IMR-90 (cell line): Measurements from ENCODE around the gene CASZ1. TPM values are rescaled to one million over a fixed set of nuclear protein-coding genes. Genes with fewer than 3 reads are reported as not detected.

Experiments
- ATAC-seq: fragments of 200-7000 bp; cut with Tn5 transposase; 2 replicates; pipeline ENCODE4 v1.9.1; 2020; ENCODE audit warnings: low read depth, mild to moderate bottlenecking, moderate library complexity
- BruUV-seq: library from RNA; stranded (reverse); fragments of 400-500 nt; replicated peaks from 2 replicates; lab custom pipeline; 2021; lab: Mats Ljungman, UMichigan
- CTCF ChIA-PET: fragments of 300-600 bp; formaldehyde crosslinking; extraction: SDS; loops from one replicate; lab custom pipeline; 2021; ENCODE audit warnings: antibody characterized with exemption; lab: Yijun Ruan, JAX
- POLR2A ChIA-PET: fragments of 300-600 bp; sonication (Branson Sonifier 250); formaldehyde crosslinking; loops from one replicate; lab custom pipeline; 2022; ENCODE audit warnings: antibody characterized with exemption; ENCODE audit not compliant: unreplicated experiment; lab: Charles Lee
- DNase-seq: peaks from one replicate; pipeline ENCODE4 v3.0.0; 2013
- H2AFZ ChIP-seq: replicated peaks from 2 replicates; pipeline ENCODE3; 2013; ENCODE audit warnings: low read length, mild to moderate bottlenecking; ENCODE audit not compliant: poor library complexity
- H2AK5ac ChIP-seq: 2 replicates; pipeline ENCODE4 v1.6.1; 2013; ENCODE audit warnings: low read depth, low read length, inconsistent platforms
- H2AK9ac ChIP-seq: replicated peaks from 2 replicates; pipeline ENCODE3; 2013; ENCODE audit warnings: mild to moderate bottlenecking, low read depth, low read length, moderate library complexity; ENCODE audit not compliant: poor library complexity
- H2BK120ac ChIP-seq: 2 replicates; pipeline ENCODE4 v1.6.1; 2013; ENCODE audit warnings: low read depth, low read length, inconsistent platforms
- H2BK15ac ChIP-seq: 3 replicates; pipeline ENCODE4 v1.6.1; 2013; ENCODE audit warnings: low read depth, low read length, inconsistent platforms
- H2BK20ac ChIP-seq: 2 replicates; pipeline ENCODE4 v1.6.1; 2013; ENCODE audit warnings: low read depth, mild to moderate bottlenecking, inconsistent platforms, low read length, moderate library complexity
- H2BK5ac ChIP-seq: 2 replicates; pipeline ENCODE4 v1.6.1; 2013; ENCODE audit warnings: mild to moderate bottlenecking, low read depth, low read length, inconsistent platforms; ENCODE audit not compliant: poor library complexity, severe bottlenecking
- H3K14ac ChIP-seq: replicated peaks from 2 replicates; pipeline ENCODE4 v1.6.1; 2013; ENCODE audit warnings: low read depth, low read length, inconsistent platforms
- H3K18ac ChIP-seq: 2 replicates; pipeline ENCODE4 v1.6.1; 2013; ENCODE audit warnings: low read depth, low read length, control low read depth
- H3K23ac ChIP-seq: 2 replicates; pipeline ENCODE4 v1.6.1; 2013; ENCODE audit warnings: low read depth, low read length, inconsistent platforms
- H3K27ac ChIP-seq: 2 replicates; pipeline ENCODE4 v1.5.1; 2013; ENCODE audit warnings: mild to moderate bottlenecking, control low read depth, low read length; ENCODE audit not compliant: insufficient read depth
- H3K27me3 ChIP-seq: 2 replicates; pipeline ENCODE4 v1.6.1; 2013; ENCODE audit warnings: low read length; ENCODE audit not compliant: control insufficient read depth, insufficient read depth
- H3K36me3 ChIP-seq: 2 replicates; pipeline ENCODE4 v1.6.1; 2013; ENCODE audit warnings: low read length, mixed read lengths; ENCODE audit not compliant: control insufficient read depth, insufficient read depth
- H3K4ac ChIP-seq: 2 replicates; pipeline ENCODE4 v1.6.1; 2013; ENCODE audit warnings: low read depth, low read length, inconsistent platforms
- H3K4me1 ChIP-seq: 2 replicates; pipeline ENCODE4 v1.6.1; 2013; ENCODE audit warnings: low read length, mixed read lengths; ENCODE audit not compliant: control insufficient read depth, insufficient read depth
- H3K4me2 ChIP-seq: 2 replicates; pipeline ENCODE4 v1.6.1; 2013; ENCODE audit warnings: low read depth, mild to moderate bottlenecking, control low read depth, low read length, moderate library complexity
- H3K4me3 ChIP-seq: 2 replicates; pipeline ENCODE4 v1.5.1; 2013; ENCODE audit warnings: low read depth, mild to moderate bottlenecking, control low read depth, low read length, moderate library complexity; ENCODE audit not compliant: insufficient read depth
- H3K56ac ChIP-seq: 2 replicates; pipeline ENCODE4 v1.6.1; 2013; ENCODE audit warnings: low read length, inconsistent platforms; ENCODE audit not compliant: insufficient read depth; ENCODE audit errors: extremely low read depth
- H3K79me1 ChIP-seq, 2 experiments: 2 replicates each; pipeline ENCODE4 v1.6.1; 2013; ENCODE audit warnings: low read length in 2 of 2, inconsistent platforms in 1 of 2, low read depth in 1 of 2
- H3K9ac ChIP-seq: 2 replicates; pipeline ENCODE4 v1.6.1; 2013; ENCODE audit warnings: low read depth, low read length, control low read depth
- H3K9me1 ChIP-seq: 2 replicates; pipeline ENCODE4 v1.6.1; 2013; ENCODE audit warnings: low read length, inconsistent platforms; ENCODE audit not compliant: insufficient read depth
- H3K9me3 ChIP-seq: 2 replicates; pipeline ENCODE4 v1.6.1; 2013; ENCODE audit warnings: low read length; ENCODE audit not compliant: control insufficient read depth, insufficient read depth
- H4K20me1 ChIP-seq: 2 replicates; pipeline ENCODE4 v1.6.1; 2013; ENCODE audit warnings: low read length, inconsistent platforms; ENCODE audit not compliant: insufficient read depth
- H4K5ac ChIP-seq: 2 replicates; pipeline ENCODE4 v1.6.1; 2013; ENCODE audit warnings: mild to moderate bottlenecking, low read depth, low read length, control low read depth
- H4K8ac ChIP-seq, 2 experiments: 2 replicates each; pipeline ENCODE4 v1.6.1; 2013; ENCODE audit warnings: low read depth in 2 of 2, low read length in 2 of 2, control low read depth in 1 of 2, inconsistent platforms in 1 of 2
- H4K91ac ChIP-seq: 2 replicates; pipeline ENCODE4 v1.6.1; 2013; ENCODE audit warnings: low read depth, low read length, inconsistent platforms; ENCODE audit not compliant: insufficient read depth
- BHLHE40 ChIP-seq: fragments of 150-350 bp; IDR thresholded peaks from 2 replicates; pipeline ENCODE4 v1.6.1; 2016; ENCODE audit warnings: mild to moderate bottlenecking, low read depth, low read length
- CEBPB ChIP-seq: IDR thresholded peaks from 2 replicates; pipeline ENCODE4 v1.6.1; 2012; ENCODE audit warnings: low read depth, low read length, improper control_type of control experiment
- CHD1 ChIP-seq: IDR thresholded peaks from 2 replicates; pipeline ENCODE4 v1.6.1; 2012; ENCODE audit warnings: low read depth, low read length, improper control_type of control experiment
- CTCF ChIP-seq: conservative IDR thresholded peaks from 2 replicates; pipeline ENCODE4 v1.5.1; 2012; ENCODE audit warnings: mild to moderate bottlenecking, low read depth, low read length, improper control_type of control experiment
- FOS ChIP-seq: fragments of 150-350 bp; IDR thresholded peaks from 2 replicates; pipeline ENCODE4 v1.6.1; 2016; ENCODE audit warnings: low read depth, low read length
- MAFK ChIP-seq: IDR thresholded peaks from 2 replicates; pipeline ENCODE4 v1.6.1; 2012; ENCODE audit warnings: low read depth, low read length, improper control_type of control experiment
- MAZ ChIP-seq: IDR thresholded peaks from 2 replicates; pipeline ENCODE4 v1.6.1; 2012; ENCODE audit warnings: low read depth, mild to moderate bottlenecking, low read length, improper control_type of control experiment, moderate library complexity, borderline replicate concordance
- MXI1 ChIP-seq: IDR thresholded peaks from 2 replicates; pipeline ENCODE4 v1.6.1; 2012; ENCODE audit warnings: low read depth, mild to moderate bottlenecking, low read length, moderate library complexity, borderline replicate concordance
- NFE2L2 ChIP-seq: fragments of 150-350 bp; IDR thresholded peaks from 2 replicates; pipeline ENCODE4 v1.6.1; 2016; ENCODE audit warnings: low read depth, mild to moderate bottlenecking, low read length
- POLR2A ChIP-seq: IDR thresholded peaks from 2 replicates; pipeline ENCODE4 v1.6.1; 2012; ENCODE audit warnings: mild to moderate bottlenecking, low read depth, low read length
- RAD21 ChIP-seq: IDR thresholded peaks from 2 replicates; pipeline ENCODE4 v1.6.1; 2012; ENCODE audit warnings: low read length, improper control_type of control experiment
- RCOR1 ChIP-seq: IDR thresholded peaks from 2 replicates; pipeline ENCODE4 v1.6.1; 2012; ENCODE audit warnings: mild to moderate bottlenecking, low read length, improper control_type of control experiment; ENCODE audit not compliant: insufficient replicate concordance
- RFX5 ChIP-seq: IDR thresholded peaks from 2 replicates; pipeline ENCODE4 v1.8.0; 2012; ENCODE audit warnings: low read depth, mild to moderate bottlenecking, low read length, moderate library complexity
- SMC3 ChIP-seq: fragments of 150-350 bp; IDR thresholded peaks from 2 replicates; pipeline ENCODE4 v1.6.1; 2016; ENCODE audit warnings: low read depth, mild to moderate bottlenecking, antibody characterized with exemption, low read length, moderate library complexity
- WGBS, 2 experiments: methylation state at CpG; one replicate each; pipeline versions ENCODE4 v1.1.5 to v1.1.7; 2013; ENCODE audit warnings: missing lambda C conversion rate in 2 of 2; ENCODE audit not compliant: insufficient read length in 1 of 2; ENCODE audit errors: extremely low coverage in 2 of 2; 5-methylcytosine and 5-hydroxymethylcytosine counted together
- dilution Hi-C: fragments of 300-500 bp; cut with HindIII; formaldehyde crosslinking; loops from one replicate; pipeline ENCODE4 v1.14.3; 2018; ENCODE audit warnings: low sequenced_read_pairs; ENCODE audit not compliant: unreplicated experiment
- in situ Hi-C: fragments of 300-500 bp; cut with MboI; formaldehyde crosslinking; loops from 3 replicates; pipeline ENCODE4 v1.14.3; 2019; ENCODE audit warnings: low sequenced_read_pairs, inconsistent platforms, mixed read lengths
- intact Hi-C: fragments of 100-400 bp; cut with micrococcal nuclease; formaldehyde crosslinking; loops from 2 replicates; pipeline ENCODE4 v1.10.0; 2022
- polyA plus RNA-seq, 3 experiments: library from polyadenylated mRNA; depleted of rRNA; stranded (reverse); fragments of >200 nt; gene quantifications; 2 replicates each; pipeline ENCODE4 v1.2.3, GENCODE V29; 2012; ENCODE audit warnings: low replicate concordance in 1 of 3
- total RNA-seq: library from RNA; depleted of rRNA; stranded (reverse); fragments of >200 nt; gene quantifications from 2 replicates; pipeline ENCODE4 v1.2.3, GENCODE V29; 2012
- TF ChIP-seq, protein P1 (sequence below): fragments of 150-350 bp; IDR thresholded peaks from 2 replicates; pipeline ENCODE4 v1.6.1; 2017; ENCODE audit warnings: mild to moderate bottlenecking, antibody characterized with exemption, low read length, low read depth
- TF ChIP-seq, protein P2 (sequence below): fragments of 150-350 bp; IDR thresholded peaks from 2 replicates; pipeline ENCODE4 v1.6.1; 2016; ENCODE audit warnings: low read depth, mild to moderate bottlenecking, low read length, moderate library complexity, borderline replicate concordance

CASZ1 gene
- total and polyA plus RNA-seq, 2 of the 4 experiments (the other 2 are of a cell fraction) = 0.18 to 0.24 TPM

DNA sequence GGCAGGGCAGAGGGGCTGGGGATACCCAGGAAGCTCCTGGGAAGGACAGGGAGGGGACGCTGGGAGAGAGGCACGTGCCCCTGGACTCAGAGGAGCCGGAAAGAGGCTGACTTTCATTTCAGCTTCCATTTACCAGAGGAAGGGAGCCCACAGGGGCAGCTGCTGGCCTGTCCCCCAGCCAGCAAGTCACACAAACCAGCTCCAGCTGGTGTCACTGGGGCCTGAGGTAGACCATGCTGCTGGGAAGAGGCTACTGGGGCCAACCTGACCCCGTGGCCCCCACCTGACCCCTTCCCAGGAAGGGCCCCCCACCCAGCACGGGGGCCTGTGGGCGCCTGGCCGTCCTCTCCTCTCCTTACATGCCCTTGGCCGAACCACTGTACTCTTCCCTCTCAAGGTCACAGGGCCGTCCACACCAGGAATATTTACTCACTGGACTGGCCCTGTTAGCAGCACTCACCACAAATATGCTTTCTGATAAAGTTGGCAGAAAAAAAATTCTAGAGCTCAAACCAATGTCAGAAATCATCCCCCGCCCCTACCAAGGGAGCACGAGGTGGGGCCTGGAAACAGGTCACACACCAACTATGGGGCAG, 110.5 kb downstream of the CASZ1 start:
- Histone ChIP-seq H3K9me3 (no peaks in the 10 kb centered on the region), H3K9me1 (no peaks in the 10 kb centered on the region), H3K56ac (no peak overlapping the region), H3K14ac (no peak overlapping the region), H4K91ac (no peak overlapping the region), H3K4me2 (no peak overlapping the region), H2AFZ (no peak overlapping the region), H3K27me3 (peaks cover 5% of the 10 kb centered on the region; the same call in 1 of the 2 replicates), H2BK5ac (no peak overlapping the region), H4K5ac (no peak overlapping the region), H3K4me3 (no peak overlapping the region), H3K23ac (no peak overlapping the region), H3K79me1 (no peaks in the 10 kb centered on the region), H3K27ac (no peak overlapping the region), H2BK15ac (no peak overlapping the region), H2BK20ac (no peak overlapping the region), H2BK120ac (no peak overlapping the region), H4K20me1 (no peaks in the 10 kb centered on the region), H2AK9ac (no peak overlapping the region), H3K18ac (no peak overlapping the region), H3K4me1 (peaks cover 11% of the 10 kb centered on the region; the same call in 1 of the 2 replicates), H3K36me3 (no peaks in the 10 kb centered on the region), H3K9ac (no peak overlapping the region), H2AK5ac (no peak overlapping the region), H3K4ac (no peak overlapping the region), H4K8ac (no peak overlapping the region)
- dilution Hi-C loops (no loop called here), intact Hi-C loops (no loop called here), in situ Hi-C loops (no loop called here)
- WGBS, 2 experiments = 80% methylated on average over 1 of the region's 11 CpGs; no CpG with 5 or more reads in 1 of the 2 experiments
- ATAC-seq (peak; percentile 73), DNase-seq (peak; percentile 16)
- TF ChIP-seq, protein P1, sequence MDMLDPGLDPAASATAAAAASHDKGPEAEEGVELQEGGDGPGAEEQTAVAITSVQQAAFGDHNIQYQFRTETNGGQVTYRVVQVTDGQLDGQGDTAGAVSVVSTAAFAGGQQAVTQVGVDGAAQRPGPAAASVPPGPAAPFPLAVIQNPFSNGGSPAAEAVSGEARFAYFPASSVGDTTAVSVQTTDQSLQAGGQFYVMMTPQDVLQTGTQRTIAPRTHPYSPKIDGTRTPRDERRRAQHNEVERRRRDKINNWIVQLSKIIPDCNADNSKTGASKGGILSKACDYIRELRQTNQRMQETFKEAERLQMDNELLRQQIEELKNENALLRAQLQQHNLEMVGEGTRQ = no peak
- TF ChIP-seq BHLHE40 = no peak
- no peak for TF ChIP-seq RCOR1
- no peak for TF ChIP-seq MAZ
- no peak for TF ChIP-seq CTCF
- TF ChIP-seq CEBPB = no peak
- no peak for TF ChIP-seq FOS
- TF ChIP-seq CHD1 = no peak
- TF ChIP-seq MXI1 = no peak
- no peak for TF ChIP-seq RAD21
- no peak for TF ChIP-seq RFX5
- no peak for TF ChIP-seq POLR2A
- TF ChIP-seq, protein P2, sequence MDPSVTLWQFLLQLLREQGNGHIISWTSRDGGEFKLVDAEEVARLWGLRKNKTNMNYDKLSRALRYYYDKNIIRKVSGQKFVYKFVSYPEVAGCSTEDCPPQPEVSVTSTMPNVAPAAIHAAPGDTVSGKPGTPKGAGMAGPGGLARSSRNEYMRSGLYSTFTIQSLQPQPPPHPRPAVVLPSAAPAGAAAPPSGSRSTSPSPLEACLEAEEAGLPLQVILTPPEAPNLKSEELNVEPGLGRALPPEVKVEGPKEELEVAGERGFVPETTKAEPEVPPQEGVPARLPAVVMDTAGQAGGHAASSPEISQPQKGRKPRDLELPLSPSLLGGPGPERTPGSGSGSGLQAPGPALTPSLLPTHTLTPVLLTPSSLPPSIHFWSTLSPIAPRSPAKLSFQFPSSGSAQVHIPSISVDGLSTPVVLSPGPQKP = no peak
- TF ChIP-seq NFE2L2 = no peak
- TF ChIP-seq MAFK = no peak
- TF ChIP-seq SMC3 = no peak
- no TSS peak for BruUV-seq
- ChIA-PET CTCF (no interaction called here), POLR2A (no interaction called here)
